HG02943 (cell line): Measurements from ENCODE around the gene PAM.
"Not testable (repeated sequence)": the region's sequence is repeated elsewhere in the genome, so short reads cannot be mapped to it uniquely, and the experiment has no call there.

Experiments used
- ATAC-seq: cut with Tn5 transposase; IDR thresholded peaks from one replicate; pipeline ENCODE4 v1.9.1; 2021; ENCODE audit warnings: mild to moderate bottlenecking, low read depth, moderate library complexity; ENCODE audit not compliant: unreplicated experiment

Gene PAM

GRCh38 chr5:103031607-103032006, 276.5 kb downstream of the PAM start:
- no peak for ATAC-seq

GRCh38 chr5:103033696-103034095, 278.6 kb downstream of the PAM start:
- no peak for ATAC-seq

GRCh38 chr5:103034662-103035392, 279.7 kb downstream of the PAM start:
- no peak for ATAC-seq

GRCh38 chr5:103035701-103036100, 280.6 kb downstream of the PAM start:
- ATAC-seq, result no peak

GRCh38 chr5:103036601-103037000, 281.5 kb downstream of the PAM start:
- no peak for ATAC-seq

GRCh38 chr5:103037673-103038455, 282.8 kb downstream of the PAM start:
- ATAC-seq, result no peak

GRCh38 chr5:103041071-103041676, 286.1 kb downstream of the PAM start:
- no peak for ATAC-seq

- not testable (repeated sequence) for ATAC-seq
These were observed 291.6 kb downstream of the PAM start for GRCh38 chr5:103046706-103047105.

GRCh38 chr5:103057208-103058130, 302.4 kb downstream of the PAM start:
- ATAC-seq, result no peak

GRCh38 chr5:103059525-103059924, 304.4 kb downstream of the PAM start:
- no peak for ATAC-seq

- ATAC-seq, result no peak
These were observed 305.4 kb downstream of the PAM start for GRCh38 chr5:103060424-103060954.

GRCh38 chr5:103066326-103066725, 311.2 kb downstream of the PAM start:
- ATAC-seq, result no peak

- not testable (repeated sequence) for ATAC-seq
These were observed 318.4 kb downstream of the PAM start for GRCh38 chr5:103073500-103073899.

- no peak for ATAC-seq
These were observed 320.3 kb downstream of the PAM start for GRCh38 chr5:103075442-103075841.
